KG1 (cell line): ENCODE results near the gene DYDC1.
A peak's percentile ranks its signal among the peaks of the same experiment; 100 is the strongest.
"Not testable (repeated sequence)": the region's sequence is repeated elsewhere in the genome, so short reads cannot be mapped to it uniquely, and the experiment has no call there.

ENCODE experiments used
- DNase-seq: peaks from one replicate; lab custom pipeline; 2025; lab: John Stamatoyannopoulos, UW

The DYDC1 gene

DNA sequence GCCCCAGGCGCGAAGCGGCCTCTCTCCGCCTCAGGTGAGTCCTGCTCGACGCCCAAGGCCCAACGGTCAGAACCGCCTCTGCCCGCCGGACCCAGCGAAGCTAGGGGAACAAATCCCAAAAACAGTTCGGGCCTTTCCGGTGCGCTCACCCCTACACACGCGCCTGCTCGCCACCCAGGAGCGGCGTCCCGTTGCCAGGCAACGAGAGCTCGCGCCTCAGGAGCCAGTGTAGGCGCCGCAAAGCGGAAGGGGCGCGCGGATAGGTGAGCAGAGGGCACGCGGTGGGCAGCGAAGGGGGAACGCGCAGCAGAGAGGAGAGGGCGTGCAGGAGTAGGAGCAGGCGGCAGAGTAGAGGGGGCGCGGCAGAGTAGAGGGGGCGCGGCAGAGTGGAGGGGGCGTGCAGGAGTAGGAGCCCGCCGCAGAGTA is at the start of gene DYDC1, which contains the start of gene DYDC2:
DYDC1 (minus strand) TSS at position 193 of the 426 bp plus-strand sequence. CDS start 4,154 bp downstream, outside the sequence.
DYDC2 (plus strand) TSS at position 219 of the 426 bp plus-strand sequence. CDS start 5,663 bp downstream, outside the sequence.
- DNase-seq: no peak

- no peak for DNase-seq
Observed at GRCh38 chr10:80406204-80406603, 49.6 kb upstream of the DYDC1 start.

GRCh38 chr10:80405626-80406025 is 49.1 kb upstream of the DYDC1 start:
- DNase-seq: no peak

DNA sequence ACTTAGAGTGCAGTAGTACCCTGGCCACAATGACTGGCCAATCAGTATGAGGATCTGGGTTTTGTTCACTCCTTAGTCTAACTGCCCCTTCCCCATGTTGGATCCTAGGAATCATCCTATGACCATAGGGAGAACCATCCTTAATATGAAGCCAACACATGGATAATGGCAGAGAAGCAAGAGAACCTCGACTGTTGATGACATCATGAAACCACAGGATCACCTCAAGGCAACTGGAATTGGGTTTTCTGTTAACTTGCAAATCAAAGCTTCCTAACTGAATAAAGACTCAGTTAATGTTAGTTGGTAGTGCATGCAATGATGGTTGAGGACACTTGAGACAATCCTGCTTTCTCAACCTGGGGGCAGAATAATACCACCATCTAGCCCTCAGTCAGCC is 48.5 kb upstream of the DYDC1 start:
- DNase-seq: no peak

DNA sequence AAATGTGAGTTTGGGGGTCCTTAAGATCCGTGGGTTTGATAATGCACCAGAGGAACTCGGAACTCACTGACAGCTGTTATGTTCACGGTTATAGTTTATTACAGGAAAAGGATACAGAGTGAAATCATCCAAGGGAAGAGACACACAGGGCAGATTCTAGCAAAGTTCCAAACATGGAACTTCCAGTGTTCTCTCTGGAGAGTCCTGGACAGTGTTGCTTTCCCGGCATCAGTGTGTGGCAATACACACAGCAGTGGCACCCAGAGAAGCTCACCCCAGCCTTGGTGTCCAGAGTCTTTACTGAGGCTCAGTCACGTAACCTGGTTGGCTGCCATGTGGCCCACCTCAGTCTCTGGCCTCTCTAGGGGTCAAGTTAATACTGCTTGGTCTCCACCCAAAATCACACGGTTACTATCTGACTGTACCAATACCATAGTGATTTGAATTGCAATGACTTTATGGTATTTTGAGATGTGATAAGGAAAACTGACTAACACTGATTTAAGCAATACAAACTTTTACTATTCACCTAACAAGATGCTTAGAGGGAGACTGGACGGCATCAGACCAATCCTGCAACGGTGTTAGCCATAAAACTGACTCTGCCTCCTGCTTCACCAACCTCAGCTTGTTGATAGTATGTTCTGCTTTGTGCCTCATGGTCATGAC is 43.7 kb upstream of the DYDC1 start:
- DNase-seq: no peak

GRCh38 chr10:80397014-80397413 is 40.5 kb upstream of the DYDC1 start:
- DNase-seq: no peak

GRCh38 chr10:80394358-80394916 is 37.9 kb upstream of the DYDC1 start:
- DNase-seq: no peak

GRCh38 chr10:80392250-80392649 is 35.7 kb upstream of the DYDC1 start:
- no peak for DNase-seq

GRCh38 chr10:80390740-80391139 is 34.2 kb upstream of the DYDC1 start:
- DNase-seq: no peak

DNA sequence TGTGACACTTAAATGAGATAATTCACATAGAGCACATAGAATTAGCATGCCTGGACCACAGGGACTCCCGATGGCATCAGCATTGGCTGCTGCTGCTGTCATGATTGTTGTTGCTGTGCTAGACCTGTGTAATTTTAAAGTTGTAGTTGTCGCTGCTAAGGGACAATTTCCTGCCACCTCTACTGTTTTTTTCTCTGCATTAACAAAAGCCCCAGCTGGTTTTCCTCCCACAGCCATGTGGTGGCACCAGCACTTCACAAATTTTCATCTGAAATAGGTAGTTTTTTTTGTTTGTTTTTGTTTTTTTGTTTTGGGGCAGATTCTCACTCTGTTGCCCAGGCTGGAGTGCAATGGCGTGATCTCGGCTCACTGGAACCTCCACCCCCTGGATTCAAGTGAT is 26.4 kb upstream of the DYDC1 start:
- DNase-seq: peak; percentile 17

DNA sequence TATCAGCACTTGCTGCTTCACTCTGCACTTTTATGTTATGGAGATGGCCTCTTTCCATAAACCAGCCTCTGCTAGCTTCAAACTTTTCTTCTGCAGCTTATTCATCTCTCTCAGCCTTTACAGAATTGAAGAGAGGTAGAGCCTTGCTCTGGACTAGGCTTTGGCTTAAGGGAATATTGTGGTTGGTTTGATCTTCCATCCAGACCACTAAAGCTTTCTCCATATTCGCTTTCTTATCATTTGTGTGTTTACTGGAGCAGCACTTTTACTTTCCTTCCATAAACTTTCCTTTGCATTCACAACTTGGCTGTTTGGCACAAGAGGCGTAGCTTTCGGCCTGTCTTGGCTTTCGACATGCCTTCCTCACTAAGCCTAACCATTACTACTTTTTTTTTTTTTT is 23.6 kb upstream of the DYDC1 start:
- DNase-seq: no peak

DNA sequence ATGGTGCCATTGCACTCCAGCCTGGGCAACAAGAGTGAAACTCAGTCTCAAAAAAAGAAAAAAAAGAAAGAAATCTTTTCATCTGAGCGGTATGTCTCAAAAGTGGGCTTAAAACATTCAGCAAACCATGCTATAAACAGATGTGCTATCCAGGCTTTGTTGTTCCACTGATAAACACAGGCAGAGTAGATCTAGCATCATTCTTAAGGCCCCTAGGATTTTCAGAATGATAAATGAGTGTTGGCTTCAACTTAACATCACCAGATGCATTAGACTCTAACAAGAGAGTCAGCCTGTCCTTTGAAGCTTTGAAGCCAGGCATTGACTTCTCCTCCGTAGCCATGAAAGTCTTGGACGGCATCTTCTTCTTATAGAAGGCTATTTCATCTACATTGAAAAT is 23.1 kb upstream of the DYDC1 start:
- DNase-seq: no peak

- no peak for DNase-seq
Observed at GRCh38 chr10:80373502-80373901, 16.9 kb upstream of the DYDC1 start.

DNA sequence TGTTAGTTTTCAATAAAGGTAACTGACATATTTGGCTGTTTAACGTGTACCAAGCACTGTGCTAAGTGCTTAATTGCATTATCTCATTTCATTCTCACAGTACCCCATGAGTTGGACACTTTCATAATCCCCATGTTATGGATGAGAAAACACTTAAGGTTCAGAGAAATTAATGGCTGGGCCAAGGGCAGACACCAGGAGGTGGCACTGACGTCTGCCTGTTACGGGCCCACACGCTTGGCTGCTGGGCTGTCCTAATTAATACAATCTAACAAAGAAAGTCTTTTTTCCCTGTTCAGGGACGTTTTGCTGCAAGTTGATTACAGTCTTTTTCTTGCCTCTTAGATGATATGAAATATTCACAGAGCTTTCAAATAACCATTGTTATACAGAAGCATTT is 16.1 kb upstream of the DYDC1 start:
- DNase-seq: no peak

- DNase-seq: no peak
Observed at GRCh38 chr10:80371467-80371866, 14.9 kb upstream of the DYDC1 start.

- DNase-seq: no peak
Observed at GRCh38 chr10:80365510-80365909, 9.0 kb upstream of the DYDC1 start.

GRCh38 chr10:80359644-80360043 is 3.1 kb upstream of the DYDC1 start:
- no peak for DNase-seq

GRCh38 chr10:80358925-80359324 is 2.4 kb upstream of the DYDC1 start:
- not testable (repeated sequence) for DNase-seq

- DNase-seq: no peak
Observed at GRCh38 chr10:80357851-80358125, 1.2 kb upstream of the DYDC1 start.

- DNase-seq: no peak
Observed at GRCh38 chr10:80356989-80357850, 665 bp upstream of the DYDC1 start.

GRCh38 chr10:80351220-80351619 is 5.3 kb downstream of the DYDC1 start:
- no peak for DNase-seq

DNA sequence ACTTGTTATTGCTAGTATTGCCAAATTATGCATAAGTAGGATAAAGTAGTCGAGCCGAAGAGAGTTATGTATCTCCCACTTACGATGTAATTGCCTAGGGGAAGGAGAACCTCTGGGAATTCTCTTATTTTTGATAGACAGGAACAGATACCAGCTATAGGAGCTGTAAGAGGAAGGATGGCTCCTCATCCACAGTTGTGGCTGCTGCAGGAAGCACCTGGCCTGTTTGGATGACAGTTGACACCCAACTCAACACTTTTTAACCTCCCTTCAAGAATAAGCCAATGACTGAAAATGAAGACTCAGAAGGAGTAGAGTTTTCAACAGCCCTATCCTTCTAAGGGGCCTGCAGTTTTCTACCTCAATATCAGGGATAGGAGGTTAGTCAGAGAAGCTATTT is 6.3 kb downstream of the DYDC1 start:
- DNase-seq: no peak

- no peak for DNase-seq
Observed at GRCh38 chr10:80344912-80345311, 11.6 kb downstream of the DYDC1 start.
